Measurements from ENCODE around the gene RUNX2.

GRCh38 chr6:45668705-45669104 lies 340.6 kb downstream of the RUNX2 start:
- TF ChIP-seq POLR2A (IDR thresholded peaks at IDR 0.05; ENCODE audit: control extremely low read depth in 1 of 2, low read depth in 2 of 2, low read length in 2 of 2) = no peak
- no peak for TF ChIP-seq PHF8 (conservative IDR thresholded peaks at IDR 0.05; ENCODE audit: low read depth, low read length)
- TF ChIP-seq CTCF (IDR thresholded peaks at IDR 0.05; ENCODE audit: control extremely low read depth in 1 of 3, insufficient read depth in 1 of 3, low read depth in 1 of 3, low read length in 3 of 3) = no peak
- no peak for TF ChIP-seq JUND (IDR thresholded peaks at IDR 0.05; ENCODE audit: low read length)
- TF ChIP-seq RAD21 (IDR thresholded peaks at IDR 0.05 in 1 of 2, conservative IDR thresholded peaks at IDR 0.05 in 1 of 2; ENCODE audit: low read depth in 2 of 2, low read length in 2 of 2) = peak in 1 of 2 experiments; percentile 33; a peak in 1 of 4 replicates
- TF ChIP-seq EP300 (IDR thresholded peaks at IDR 0.05; ENCODE audit: borderline replicate concordance in 1 of 2, low read depth in 2 of 2, low read length in 2 of 2) = no peak
- TF ChIP-seq EZH2 (IDR thresholded peaks at IDR 0.05; ENCODE audit: low read depth, low read length, severe bottlenecking) = no peak
- no peak for TF ChIP-seq CHD1 (IDR thresholded peaks at IDR 0.05; ENCODE audit: low read depth, low read length)
- no peak for TF ChIP-seq TCF12 (IDR thresholded peaks at IDR 0.05; ENCODE audit: low read depth, low read length)
- no peak for TF ChIP-seq POLR2AphosphoS5 (IDR thresholded peaks at IDR 0.05; ENCODE audit: low read depth, low read length)
- TF ChIP-seq BCL11A (IDR thresholded peaks at IDR 0.05; ENCODE audit: low read depth in 2 of 2, low read length in 2 of 2) = no peak
- TF ChIP-seq MAX (IDR thresholded peaks at IDR 0.05) = no peak
- no peak for TF ChIP-seq TAF1 (IDR thresholded peaks at IDR 0.05; ENCODE audit: low read depth, low read length)
- TF ChIP-seq GABPA (IDR thresholded peaks at IDR 0.05; ENCODE audit: borderline replicate concordance, insufficient read depth, low read length) = no peak

Measured in H1 (cell line).